Loucy (cell line): ENCODE data around the gene PXMP4.

Experiments
- H2AFZ ChIP-seq: fragments of 200-600 bp; sonication (generic); 2 replicates; pipeline ENCODE4 v1.6.0; 2016; ENCODE audit warnings: antibody characterized with exemption, mild to moderate bottlenecking, low read length, moderate library complexity
- H3F3A ChIP-seq: fragments of 200-600 bp; 2 replicates; pipeline ENCODE4 v1.6.0; 2016; ENCODE audit warnings: antibody characterized with exemption, low read depth, mild to moderate bottlenecking
- H3K27me3 ChIP-seq: fragments of 200-600 bp; sonication (generic); 2 replicates; pipeline ENCODE4 v1.6.1; 2014; ENCODE audit warnings: low read length, mild to moderate bottlenecking; ENCODE audit not compliant: insufficient read depth, poor library complexity, severe bottlenecking
- H3K36me3 ChIP-seq: fragments of 200-600 bp; sonication (generic); 2 replicates; pipeline ENCODE4 v1.6.1; 2016; ENCODE audit warnings: low read length; ENCODE audit not compliant: insufficient read depth
- H3K4me1 ChIP-seq: fragments of 200-600 bp; sonication (generic); 2 replicates; pipeline ENCODE4 v1.5.1; 2014; ENCODE audit warnings: low read length, mild to moderate bottlenecking; ENCODE audit not compliant: insufficient read depth, poor library complexity, severe bottlenecking
- H3K4me2 ChIP-seq: fragments of 200-600 bp; sonication (generic); 2 replicates; pipeline ENCODE4 v1.6.0; 2014; ENCODE audit warnings: antibody characterized with exemption, low read length, low read depth, mild to moderate bottlenecking; ENCODE audit not compliant: poor library complexity, severe bottlenecking
- H3K4me3 ChIP-seq: fragments of 200-600 bp; sonication (generic); 2 replicates; pipeline ENCODE4 v1.5.1; 2014; ENCODE audit warnings: low read length, mild to moderate bottlenecking, mixed read lengths; ENCODE audit not compliant: poor library complexity, severe bottlenecking
- H3K79me2 ChIP-seq: fragments of 200-600 bp; sonication (generic); 2 replicates; pipeline ENCODE4 v1.6.1; 2014; ENCODE audit warnings: low read length; ENCODE audit not compliant: insufficient read depth
- H3K9ac ChIP-seq: fragments of 200-600 bp; sonication (generic); 2 replicates; pipeline ENCODE4 v1.6.0; 2014; ENCODE audit warnings: mild to moderate bottlenecking, low read depth, low read length, moderate library complexity; ENCODE audit not compliant: poor library complexity, severe bottlenecking
- H3K9me2 ChIP-seq: fragments of 200-600 bp; sonication (generic); replicated peaks from 2 replicates; pipeline ENCODE4 v1.6.1; 2016; ENCODE audit warnings: low read depth, low read length, mixed read lengths
- H3K9me3 ChIP-seq: fragments of 200-600 bp; sonication (generic); 2 replicates; pipeline ENCODE4 v1.6.1; 2014; ENCODE audit warnings: mild to moderate bottlenecking, antibody characterized with exemption, low read length, low read depth; ENCODE audit not compliant: insufficient read depth
- H4K20me1 ChIP-seq: fragments of 200-600 bp; sonication (generic); 2 replicates; pipeline ENCODE4 v1.6.0; 2014; ENCODE audit warnings: antibody characterized with exemption, low read length, mild to moderate bottlenecking; ENCODE audit not compliant: insufficient read depth, poor library complexity, severe bottlenecking
- CTCF ChIP-seq: fragments of 200-600 bp; sonication (generic); conservative IDR thresholded peaks from 2 replicates; pipeline ENCODE4 v1.5.1; 2014; ENCODE audit warnings: mild to moderate bottlenecking, antibody characterized with exemption, low read length
- EZH2phosphoT487 ChIP-seq: fragments of 200-600 bp; IDR thresholded peaks from 2 replicates; pipeline ENCODE4 v1.6.1; 2018; ENCODE audit warnings: antibody characterized with exemption, mild to moderate bottlenecking, moderate library complexity, borderline replicate concordance

PXMP4 gene

GRCh38 chr20:33658510-33658909 lies 61.6 kb downstream of the PXMP4 start:
- H3K9ac ChIP-seq: no peak overlapping the region
- no peak for TF ChIP-seq CTCF
- TF ChIP-seq EZH2phosphoT487: no peak
- H3K36me3 ChIP-seq: no peaks in the 10 kb centered on the region
- H3K9me2 ChIP-seq: no peaks in the 10 kb centered on the region
- no peak overlapping the region for H2AFZ ChIP-seq
- no peaks in the 10 kb centered on the region for H3K27me3 ChIP-seq
- H3K4me1 ChIP-seq: peaks cover 8% of the 10 kb centered on the region
- no peaks in the 10 kb centered on the region for H3K79me2 ChIP-seq
- no peak overlapping the region for H3K4me2 ChIP-seq
- no peaks in the 10 kb centered on the region for H4K20me1 ChIP-seq
- no peak overlapping the region for H3K4me3 ChIP-seq
- no peaks in the 10 kb centered on the region for H3F3A ChIP-seq
- H3K9me3 ChIP-seq: no peaks in the 10 kb centered on the region

GRCh38 chr20:33657704-33658095 lies 62.4 kb downstream of the PXMP4 start:
- TF ChIP-seq CTCF (no peak), EZH2phosphoT487 (no peak)
- no peaks in the 10 kb centered on the region for H3F3A ChIP-seq
- H3K9me2 ChIP-seq: no peaks in the 10 kb centered on the region
- H3K36me3 ChIP-seq: no peaks in the 10 kb centered on the region
- no peak overlapping the region for H3K4me3 ChIP-seq
- H3K4me1 ChIP-seq: peaks cover under 1% of the 10 kb centered on the region
- no peaks in the 10 kb centered on the region for H4K20me1 ChIP-seq
- no peaks in the 10 kb centered on the region for H3K27me3 ChIP-seq
- H3K79me2 ChIP-seq: no peaks in the 10 kb centered on the region
- no peak overlapping the region for H3K4me2 ChIP-seq
- H3K9ac ChIP-seq: no peak overlapping the region
- no peaks in the 10 kb centered on the region for H3K9me3 ChIP-seq
- H2AFZ ChIP-seq: no peak overlapping the region

GRCh38 chr20:33656783-33657703 lies 63.1 kb downstream of the PXMP4 start:
- Histone ChIP-seq H3K4me2 (no peak overlapping the region), H3K27me3 (no peaks in the 10 kb centered on the region), H3K9ac (no peak overlapping the region), H3K9me3 (no peaks in the 10 kb centered on the region), H4K20me1 (no peaks in the 10 kb centered on the region), H3K79me2 (no peaks in the 10 kb centered on the region), H3K4me3 (no peak overlapping the region), H3F3A (no peaks in the 10 kb centered on the region), H3K4me1 (no peaks in the 10 kb centered on the region), H3K9me2 (no peaks in the 10 kb centered on the region), H2AFZ (no peak overlapping the region), H3K36me3 (no peaks in the 10 kb centered on the region)
- TF ChIP-seq EZH2phosphoT487 (no peak), CTCF (no peak)
